ENCODE results near the gene NXNL1.

- TF ChIP-seq CTCF (conservative IDR thresholded peaks at IDR 0.05; ENCODE audit: low read length) (no peak), EZH2phosphoT487 (IDR thresholded peaks at IDR 0.05; ENCODE audit: borderline replicate concordance, low read depth, low read length) (no peak)
Measured at GRCh38 chr19:17484520-17485185, 23.9 kb upstream of the NXNL1 start.

Measured in OCI-LY7 (cell line).